Measurements from ENCODE around the gene CD96.
A peak's percentile ranks its signal among the peaks of the same experiment; 100 is the strongest.

The CD96 gene

DNA sequence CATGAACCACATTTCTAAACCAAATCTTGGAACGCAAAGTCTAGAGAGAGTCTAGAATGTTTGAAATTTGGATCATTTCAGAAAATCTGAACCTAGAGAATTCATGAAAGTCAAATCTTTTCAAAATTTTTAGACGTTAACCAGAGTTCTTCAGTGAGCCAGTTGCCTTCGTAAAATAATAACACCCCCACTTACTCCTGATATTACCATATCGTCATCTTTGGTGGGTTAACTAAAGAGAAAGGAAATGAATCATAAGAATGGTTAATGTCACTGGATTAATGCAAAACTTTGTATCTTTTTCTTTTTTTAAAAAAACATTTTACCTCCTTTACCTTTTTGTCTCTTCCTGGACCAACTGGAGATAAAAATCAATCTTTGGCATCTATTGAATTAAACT, 54.3 kb downstream of the CD96 start:
- Mint-ChIP-seq H3K4me3 (no peak overlapping the region), H3K4me1 (peaks cover 35% of the 10 kb centered on the region), H3K9me3 (no peaks in the 10 kb centered on the region), H3K36me3 (peaks cover 17% of the 10 kb centered on the region), H3K27me3 (peaks cover 9% of the 10 kb centered on the region), H3K27ac (peak overlapping the region; percentile 82)
- ATAC-seq: no peak

DNA sequence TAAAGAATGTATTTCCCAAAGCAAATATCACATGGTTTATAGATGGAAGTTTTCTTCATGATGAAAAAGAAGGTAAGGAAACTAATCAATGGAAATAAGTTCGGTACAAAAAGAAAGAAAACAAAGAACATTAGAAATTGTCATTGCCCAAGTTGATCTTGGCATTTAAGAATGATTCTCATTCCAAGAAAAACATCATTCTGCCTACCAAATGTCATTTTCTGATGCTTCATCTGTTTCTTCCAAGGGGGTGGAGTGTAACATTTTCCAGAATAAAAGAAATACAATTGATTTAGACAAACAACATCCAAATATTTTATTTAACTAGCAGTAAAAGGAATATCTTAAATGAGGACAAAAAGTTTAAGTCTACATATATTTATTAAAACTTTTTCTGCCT, 56.1 kb downstream of the CD96 start:
- Mint-ChIP-seq H3K27ac (no peak overlapping the region), H3K4me3 (no peak overlapping the region), H3K36me3 (peaks cover 11% of the 10 kb centered on the region)

DNA sequence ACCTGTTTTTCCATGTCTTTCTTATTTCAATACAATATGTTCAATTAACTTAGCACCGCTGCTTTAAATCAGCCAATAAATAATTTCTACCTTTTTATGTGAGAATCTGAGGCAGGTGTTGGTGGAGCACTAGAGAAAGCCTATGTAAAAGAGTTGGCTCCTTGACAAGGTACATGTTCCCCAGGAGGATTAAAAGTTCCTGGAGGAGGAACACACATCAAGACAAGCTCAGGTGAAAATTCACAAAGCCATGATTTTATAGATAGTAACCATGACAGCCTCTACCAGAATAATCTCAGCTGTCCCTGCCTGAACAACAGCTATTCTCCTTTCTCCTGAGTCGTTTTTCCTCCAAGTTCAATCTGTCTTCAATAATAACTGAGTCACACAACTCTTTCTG, 56.6 kb downstream of the CD96 start:
- no peak for ATAC-seq
- no peaks in the 10 kb centered on the region for H3K9me3 Mint-ChIP-seq
- H3K27ac Mint-ChIP-seq: no peak overlapping the region
- peaks cover 30% of the 10 kb centered on the region for H3K4me1 Mint-ChIP-seq
- H3K4me3 Mint-ChIP-seq: no peak overlapping the region
- peaks cover 8% of the 10 kb centered on the region for H3K36me3 Mint-ChIP-seq
- peaks cover 5% of the 10 kb centered on the region for H3K27me3 Mint-ChIP-seq

More for the DNA sequence above, 56.1 kb downstream of the CD96 start:
- H3K4me1 Mint-ChIP-seq: peaks cover 30% of the 10 kb centered on the region
- no peak for ATAC-seq
- H3K27me3 Mint-ChIP-seq: peaks cover 9% of the 10 kb centered on the region
- H3K9me3 Mint-ChIP-seq: no peaks in the 10 kb centered on the region

DNA sequence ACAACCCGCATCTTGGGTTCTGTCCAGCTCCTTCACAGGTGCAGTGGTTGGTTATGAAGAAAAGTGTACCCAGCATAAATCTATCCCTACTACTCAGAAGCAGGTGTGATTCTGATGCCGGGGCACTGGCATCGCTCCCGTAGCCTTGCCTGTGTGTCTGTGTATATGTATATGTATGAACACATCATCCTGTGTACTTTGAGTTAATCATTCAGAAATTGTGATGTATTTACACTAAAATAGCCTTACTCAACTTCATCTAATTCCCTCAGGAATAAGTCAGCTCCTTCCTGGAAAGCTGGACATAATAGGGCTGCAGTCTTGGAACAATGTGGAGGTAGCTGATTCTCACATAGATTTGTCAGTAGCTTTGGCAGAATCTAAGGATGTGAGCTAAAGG, 59.8 kb downstream of the CD96 start:
- ATAC-seq: no peak
- no peaks in the 10 kb centered on the region for H3K9me3 Mint-ChIP-seq
- peaks cover 23% of the 10 kb centered on the region for H3K4me1 Mint-ChIP-seq
- no peaks in the 10 kb centered on the region for H3K36me3 Mint-ChIP-seq
- H3K27ac Mint-ChIP-seq: no peak overlapping the region
- no peaks in the 10 kb centered on the region for H3K27me3 Mint-ChIP-seq
- no peak overlapping the region for H3K4me3 Mint-ChIP-seq

DNA sequence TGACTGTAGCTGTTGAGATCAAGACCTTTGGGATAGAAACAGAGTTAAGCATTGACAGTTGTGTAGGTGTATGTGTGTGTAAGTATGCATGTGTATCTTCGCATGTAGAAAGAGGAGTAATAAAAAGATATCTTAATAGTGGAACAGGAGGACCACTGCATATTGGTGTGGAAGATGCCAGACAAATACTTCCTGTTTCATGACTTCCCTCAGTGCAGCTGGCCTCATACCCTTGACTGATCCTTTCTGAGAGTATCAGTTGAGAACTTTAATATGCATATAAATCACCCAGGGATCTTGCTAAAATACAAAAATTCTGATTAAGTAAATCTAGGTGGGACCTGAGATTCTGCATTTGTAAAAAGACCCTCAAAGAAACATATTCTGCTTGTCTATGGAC, 61.7 kb downstream of the CD96 start:
- H3K9me3 Mint-ChIP-seq: no peaks in the 10 kb centered on the region
- peak; percentile 78 for ATAC-seq
- H3K4me1 Mint-ChIP-seq: peaks cover 33% of the 10 kb centered on the region
- peaks cover under 1% of the 10 kb centered on the region for H3K36me3 Mint-ChIP-seq
- no peaks in the 10 kb centered on the region for H3K27me3 Mint-ChIP-seq
- peak overlapping the region; percentile 82 for H3K27ac Mint-ChIP-seq
- H3K4me3 Mint-ChIP-seq: no peak overlapping the region

DNA sequence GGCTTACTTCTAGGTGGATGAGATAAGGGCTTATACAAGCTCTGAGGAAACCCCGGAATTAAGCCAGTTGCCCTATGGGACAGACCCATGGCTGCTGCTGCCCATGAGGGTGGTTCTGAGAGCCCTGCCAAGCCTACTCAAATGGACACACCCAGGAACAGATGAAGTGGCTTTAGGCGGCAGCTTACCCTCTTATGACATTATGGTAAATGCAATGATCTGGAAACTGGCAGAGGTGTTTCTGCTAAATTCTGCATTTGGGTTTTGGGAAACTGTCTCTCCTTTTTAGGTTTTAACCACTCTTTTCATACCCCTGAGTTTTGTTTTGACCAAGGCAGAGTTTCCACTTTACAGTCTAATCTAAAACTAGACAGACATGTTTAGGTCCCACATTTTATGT, 62.1 kb downstream of the CD96 start:
- H3K36me3 Mint-ChIP-seq: peaks cover 5% of the 10 kb centered on the region

DNA sequence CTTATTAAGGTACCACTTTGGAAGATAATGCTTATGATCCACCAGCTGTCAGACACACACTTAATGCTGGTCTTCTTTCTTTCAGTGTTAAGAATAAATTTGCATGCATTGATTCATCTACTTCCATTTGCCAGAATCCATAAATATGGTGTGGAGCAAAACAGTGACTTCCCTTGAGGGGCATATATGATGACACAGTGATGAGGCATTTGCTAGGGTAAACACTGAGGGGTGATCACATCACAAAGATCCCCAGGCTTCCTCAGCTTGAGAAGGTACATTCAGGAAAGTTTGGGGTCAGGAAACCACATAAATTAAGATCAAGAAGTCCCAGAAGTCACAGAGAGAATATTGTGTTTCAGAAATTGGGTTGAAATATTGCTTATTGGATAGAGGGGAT, 63.0 kb downstream of the CD96 start:
- Mint-ChIP-seq H3K4me3 (no peak overlapping the region), H3K4me1 (peaks cover 40% of the 10 kb centered on the region), H3K9me3 (no peaks in the 10 kb centered on the region), H3K36me3 (peaks cover 6% of the 10 kb centered on the region), H3K27me3 (no peaks in the 10 kb centered on the region), H3K27ac (peak overlapping the region; percentile 82)
- no peak for ATAC-seq

More for the DNA sequence above, 62.1 kb downstream of the CD96 start:
- no peaks in the 10 kb centered on the region for H3K9me3 Mint-ChIP-seq
- peak overlapping the region; percentile 82 for H3K27ac Mint-ChIP-seq
- H3K4me3 Mint-ChIP-seq: no peak overlapping the region
- no peaks in the 10 kb centered on the region for H3K27me3 Mint-ChIP-seq
- ATAC-seq: peak; percentile 87
- H3K4me1 Mint-ChIP-seq: peaks cover 37% of the 10 kb centered on the region

DNA sequence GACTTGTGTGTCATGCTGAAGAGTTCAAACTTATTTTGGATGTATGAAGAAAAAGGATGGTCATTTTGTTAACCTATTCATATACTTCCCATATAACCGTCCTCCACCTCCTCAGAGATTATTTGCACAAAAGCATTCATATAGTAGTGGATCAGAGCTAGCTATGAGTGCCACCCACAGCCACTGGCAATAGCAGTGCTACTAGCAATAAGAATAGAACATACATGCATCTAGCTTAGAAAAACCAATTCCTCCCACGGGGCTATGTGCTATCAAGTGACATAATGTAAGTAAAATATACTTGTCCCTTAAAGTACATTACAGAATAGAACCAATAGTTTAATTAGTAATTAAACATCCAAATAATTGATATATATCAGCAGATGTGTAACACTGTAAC, 63.5 kb downstream of the CD96 start:
- no peaks in the 10 kb centered on the region for H3K9me3 Mint-ChIP-seq
- peak overlapping the region; percentile 82 for H3K27ac Mint-ChIP-seq
- H3K36me3 Mint-ChIP-seq: peaks cover 6% of the 10 kb centered on the region
- ATAC-seq: no peak
- no peaks in the 10 kb centered on the region for H3K27me3 Mint-ChIP-seq
- no peak overlapping the region for H3K4me3 Mint-ChIP-seq
- peaks cover 45% of the 10 kb centered on the region for H3K4me1 Mint-ChIP-seq

DNA sequence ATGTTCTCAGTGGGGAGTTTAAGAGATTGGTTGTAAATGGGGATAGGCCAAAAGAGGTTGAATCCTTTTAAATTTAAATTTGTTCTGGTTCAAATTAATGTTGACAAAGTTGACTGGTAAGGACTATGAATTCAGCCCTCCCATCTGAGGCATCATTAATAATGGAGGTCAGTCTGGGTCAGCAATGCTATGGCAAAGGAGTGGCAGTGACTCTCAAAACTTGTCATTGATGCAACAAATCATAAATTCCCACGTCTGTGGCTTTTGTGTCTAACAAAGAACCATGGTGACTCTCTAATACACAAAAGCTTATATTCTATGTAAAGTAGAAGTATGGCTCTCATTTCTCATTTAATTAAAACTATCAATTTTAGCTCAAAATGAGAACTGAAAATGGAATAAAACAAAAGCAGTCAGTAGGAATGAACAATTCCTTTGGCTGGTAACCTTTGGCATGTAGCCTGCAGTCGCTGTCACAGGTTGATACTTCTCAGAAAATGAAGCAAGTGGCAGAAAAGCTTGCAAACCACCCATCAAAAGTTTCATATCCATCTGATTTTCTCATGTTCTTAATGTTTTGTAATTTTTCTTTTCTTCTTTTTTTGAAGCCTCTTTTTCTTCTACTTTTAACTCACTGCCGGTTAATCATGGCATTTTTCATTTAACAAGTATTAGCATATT, 65.4 kb downstream of the CD96 start:
- Mint-ChIP-seq H3K27ac (peak overlapping the region; percentile 95), H3K36me3 (peaks cover 10% of the 10 kb centered on the region), H3K4me3 (no peak overlapping the region), H3K4me1 (peaks cover 57% of the 10 kb centered on the region), H3K9me3 (no peaks in the 10 kb centered on the region), H3K27me3 (no peaks in the 10 kb centered on the region)
- ATAC-seq: no peak

DNA sequence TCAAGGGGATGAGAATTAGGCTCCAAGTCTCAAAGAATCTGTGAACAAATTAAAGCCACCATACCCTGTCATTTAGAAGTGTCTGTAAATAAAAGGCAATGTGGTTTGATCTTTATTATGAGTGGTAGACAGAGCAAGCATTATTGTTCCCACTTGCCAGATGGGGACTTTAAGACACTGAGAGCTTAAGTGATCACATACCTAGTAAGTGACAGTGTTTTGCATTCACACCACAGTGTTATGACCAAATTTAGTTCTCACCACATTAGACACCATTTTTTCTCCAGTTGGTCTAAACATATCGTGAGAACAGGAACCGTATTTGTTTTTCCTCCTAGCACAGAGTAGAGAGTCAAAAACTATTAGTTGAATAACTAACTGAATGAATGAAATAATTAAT, 66.4 kb downstream of the CD96 start:
- H3K27ac Mint-ChIP-seq: peak overlapping the region; percentile 95
- ATAC-seq: no peak
- H3K4me1 Mint-ChIP-seq: peaks cover 62% of the 10 kb centered on the region
- H3K4me3 Mint-ChIP-seq: no peak overlapping the region
- H3K36me3 Mint-ChIP-seq: peaks cover 10% of the 10 kb centered on the region
- no peaks in the 10 kb centered on the region for H3K9me3 Mint-ChIP-seq
- no peaks in the 10 kb centered on the region for H3K27me3 Mint-ChIP-seq

DNA sequence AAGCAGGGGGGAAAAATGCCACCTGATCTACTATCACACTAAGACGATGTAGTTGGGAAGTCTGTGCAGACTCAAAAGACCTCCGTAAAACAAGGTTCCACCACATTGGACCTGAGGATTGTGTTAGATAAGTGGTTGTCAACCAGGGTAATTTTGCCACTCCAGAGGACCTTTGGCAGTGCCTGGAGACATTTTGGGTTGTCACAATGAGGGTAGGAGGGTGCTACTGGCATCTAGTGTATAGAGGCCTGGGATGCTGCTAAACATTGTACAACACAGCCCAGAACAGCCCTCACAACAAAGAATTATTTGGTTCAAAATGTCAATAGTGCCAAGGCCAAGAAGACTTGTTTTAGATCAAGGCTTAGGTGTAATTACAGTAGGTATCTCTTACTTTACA, 67.7 kb downstream of the CD96 start:
- no peaks in the 10 kb centered on the region for H3K27me3 Mint-ChIP-seq

DNA sequence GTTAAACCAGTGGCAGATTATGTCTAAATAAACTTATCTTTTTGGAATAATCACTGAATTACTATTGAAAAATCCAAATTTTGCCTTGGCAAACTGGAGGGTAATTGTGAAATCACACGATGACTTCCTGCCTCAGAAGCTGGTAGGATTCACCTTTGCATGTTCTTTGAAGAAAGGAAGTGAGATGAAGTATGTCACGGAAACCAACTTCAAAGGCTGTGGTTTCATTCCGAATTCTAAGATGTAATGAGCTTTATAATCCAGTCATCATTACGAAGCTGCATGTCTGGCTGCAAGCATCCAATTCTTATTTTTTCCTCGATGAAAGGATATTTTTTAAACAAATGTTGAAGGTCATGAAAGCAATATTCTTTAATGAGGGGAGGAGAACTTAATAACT, 68.2 kb downstream of the CD96 start:
- H3K9me3 Mint-ChIP-seq: no peaks in the 10 kb centered on the region
- peak; percentile 86 for ATAC-seq
- peak overlapping the region; percentile 95 for H3K27ac Mint-ChIP-seq
- peaks cover 57% of the 10 kb centered on the region for H3K4me1 Mint-ChIP-seq
- H3K36me3 Mint-ChIP-seq: peaks cover 10% of the 10 kb centered on the region
- H3K4me3 Mint-ChIP-seq: peak overlapping the region; percentile 55
- H3K27me3 Mint-ChIP-seq: no peaks in the 10 kb centered on the region

More for the DNA sequence above, 67.7 kb downstream of the CD96 start:
- Mint-ChIP-seq H3K4me1 (peaks cover 56% of the 10 kb centered on the region), H3K36me3 (peaks cover 10% of the 10 kb centered on the region), H3K9me3 (no peaks in the 10 kb centered on the region), H3K4me3 (no peak overlapping the region), H3K27ac (peak overlapping the region; percentile 95)
- ATAC-seq: no peak

DNA sequence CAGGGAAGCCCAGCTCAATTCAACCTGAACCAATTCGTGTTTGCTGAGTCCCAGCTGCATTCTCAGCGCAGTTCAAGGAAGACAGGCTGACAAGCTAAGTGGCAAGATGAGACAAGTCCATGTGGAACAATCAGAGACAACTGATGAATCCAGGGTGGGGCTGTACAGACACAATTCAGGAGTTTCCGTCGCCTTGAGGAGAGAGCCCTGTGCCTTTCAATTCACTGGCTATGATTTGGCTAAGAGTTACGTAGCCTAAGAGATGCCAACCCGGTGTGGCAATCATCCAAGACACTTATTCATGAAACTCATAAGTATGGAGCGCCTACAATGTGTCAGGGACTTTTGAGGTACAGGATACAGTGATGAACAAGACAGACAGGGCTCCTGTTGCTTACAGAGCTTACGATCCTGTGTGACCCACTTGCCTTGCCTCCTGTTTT, 68.6 kb downstream of the CD96 start:
- H3K9me3 Mint-ChIP-seq: no peaks in the 10 kb centered on the region
- H3K27ac Mint-ChIP-seq: peak overlapping the region; percentile 95
- no peaks in the 10 kb centered on the region for H3K27me3 Mint-ChIP-seq
- H3K4me3 Mint-ChIP-seq: peak overlapping the region; percentile 55
- H3K36me3 Mint-ChIP-seq: peaks cover 10% of the 10 kb centered on the region
- peak; percentile 29 for ATAC-seq
- peaks cover 59% of the 10 kb centered on the region for H3K4me1 Mint-ChIP-seq

DNA sequence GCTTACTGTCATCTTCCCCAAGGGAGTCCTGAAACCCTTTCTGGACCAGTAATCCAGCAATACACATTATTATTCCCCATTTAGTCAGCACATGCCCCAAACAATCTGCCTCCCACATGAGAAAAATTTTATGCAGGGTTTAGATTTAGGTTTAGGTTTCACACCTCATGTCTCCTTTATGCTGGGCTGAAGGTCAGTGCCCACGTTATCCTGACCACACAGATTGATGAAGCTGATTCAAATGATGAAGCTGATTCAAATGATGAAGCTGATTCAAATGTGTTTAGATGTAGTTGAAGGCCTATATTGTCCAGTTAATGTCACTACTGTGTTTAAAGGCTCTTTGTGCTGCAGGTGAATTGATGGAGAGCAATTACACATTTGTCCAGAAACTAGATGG, 71.3 kb downstream of the CD96 start:
- Mint-ChIP-seq H3K9me3 (no peaks in the 10 kb centered on the region), H3K27ac (peak overlapping the region; percentile 95), H3K36me3 (peaks cover 10% of the 10 kb centered on the region), H3K4me1 (peaks cover 66% of the 10 kb centered on the region), H3K27me3 (no peaks in the 10 kb centered on the region), H3K4me3 (no peak overlapping the region)
- ATAC-seq: peak; percentile 34

DNA sequence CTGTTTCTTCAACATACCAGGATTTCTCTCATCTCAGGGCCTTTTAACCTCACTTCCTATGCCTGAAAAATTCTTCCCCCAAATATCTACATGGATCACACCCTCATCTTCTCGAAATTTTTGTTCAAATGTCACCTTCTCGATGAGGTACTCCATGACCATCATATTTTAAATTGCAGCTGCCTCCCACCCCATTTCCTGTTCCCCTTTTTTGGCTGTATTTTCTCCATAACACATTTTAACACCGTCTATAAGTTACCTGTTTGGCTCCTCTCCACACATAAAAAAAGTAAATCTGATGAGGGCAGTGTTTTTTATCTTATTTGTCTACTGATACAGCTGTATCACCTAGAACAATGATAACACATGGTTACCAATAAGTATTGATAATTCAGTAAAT, 73.9 kb downstream of the CD96 start:
- no peaks in the 10 kb centered on the region for H3K27me3 Mint-ChIP-seq
- H3K36me3 Mint-ChIP-seq: peaks cover 5% of the 10 kb centered on the region
- H3K4me1 Mint-ChIP-seq: peaks cover 53% of the 10 kb centered on the region
- ATAC-seq: no peak
- peak overlapping the region; percentile 74 for H3K27ac Mint-ChIP-seq
- H3K9me3 Mint-ChIP-seq: no peaks in the 10 kb centered on the region
- H3K4me3 Mint-ChIP-seq: no peak overlapping the region

DNA sequence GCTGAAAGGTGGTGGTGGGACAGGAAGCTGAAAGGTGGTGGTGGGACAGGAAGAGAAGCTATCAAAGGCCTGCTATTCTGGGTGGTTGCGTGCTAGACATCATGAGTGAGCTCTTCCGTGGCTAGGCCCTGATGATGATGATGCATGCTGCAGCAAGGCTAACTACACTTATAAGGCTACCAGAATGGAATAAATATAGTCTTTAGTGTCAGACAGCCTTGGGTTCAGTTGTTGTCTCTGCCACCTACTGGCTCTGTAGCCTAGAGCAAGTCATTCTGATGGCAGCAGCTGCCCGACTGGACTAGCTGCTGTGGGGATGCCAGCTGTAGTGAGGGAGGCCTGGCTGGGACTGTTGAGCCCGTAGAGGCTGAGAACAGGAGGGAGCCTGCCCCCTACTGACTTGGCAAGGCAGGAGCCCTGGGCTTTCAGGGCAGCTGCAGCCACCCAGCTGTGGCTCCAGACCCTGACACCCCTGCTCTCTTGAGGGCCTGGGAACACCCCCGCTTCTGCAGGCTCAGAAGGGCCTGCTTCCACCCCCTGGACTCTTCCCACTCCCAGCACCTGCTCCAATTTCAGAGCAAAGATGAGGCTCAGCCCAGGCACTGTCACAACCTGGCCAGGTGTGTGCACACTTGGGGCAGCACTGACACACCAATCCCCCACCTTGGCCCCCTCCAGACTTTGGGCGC, 74.6 kb downstream of the CD96 start:
- Mint-ChIP-seq H3K9me3 (no peaks in the 10 kb centered on the region), H3K36me3 (peaks cover 1% of the 10 kb centered on the region), H3K4me1 (peaks cover 46% of the 10 kb centered on the region), H3K27ac (peak overlapping the region; percentile 74), H3K4me3 (no peak overlapping the region), H3K27me3 (no peaks in the 10 kb centered on the region)
- ATAC-seq: peak; percentile 83

All from stimulated activated memory B cell treated with anti-CD40 and anti-IgM and Interleukin-4, amounts not matched to agents 10 μg/mL and 1 μg/mL and 100 μg/mL, for 72 hours (primary cell).